Measurements from ENCODE around the gene HEMGN. TPM values are rescaled to one million over a fixed set of nuclear protein-coding genes. Genes with fewer than 3 reads are reported as not detected.

The HEMGN gene
- total and polyA plus RNA-seq, 2 of the 4 experiments (the other 2 are of a cell fraction), result not detected

- Histone ChIP-seq H3K4me1 (ENCODE audit: control insufficient read depth, insufficient read depth, low read length) (no peaks in the 10 kb centered on the region), H4K20me1 (ENCODE audit: insufficient read depth, low read length) (no peaks in the 10 kb centered on the region), H3K14ac (replicated peaks; ENCODE audit: low read depth, low read length) (no peak overlapping the region), H3K4me2 (ENCODE audit: low read depth, low read length) (no peak overlapping the region), H3K9ac (ENCODE audit: low read depth, low read length) (no peak overlapping the region), H4K91ac (ENCODE audit: insufficient read depth, low read depth, low read length) (no peak overlapping the region), H3K9me1 (ENCODE audit: insufficient read depth, low read length) (no peaks in the 10 kb centered on the region), H3K4ac (ENCODE audit: low read depth, low read length) (no peak overlapping the region), H2AFZ (replicated peaks; ENCODE audit: low read length, poor library complexity) (no peak overlapping the region), H4K8ac (ENCODE audit: low read depth in 2 of 2, low read length in 2 of 2) (no peak overlapping the region), H3K4me3 (ENCODE audit: insufficient read depth, low read depth, low read length) (no peak overlapping the region), H2AK5ac (ENCODE audit: low read depth, low read length) (no peak overlapping the region), H3K18ac (ENCODE audit: low read depth, low read length) (no peak overlapping the region), H3K9me3 (ENCODE audit: control insufficient read depth, insufficient read depth, low read length) (0 out of 2 replicates have a peak, but pooled peaks cover 4% of the 10 kb centered on the region), H2BK15ac (ENCODE audit: low read depth, low read length) (no peak overlapping the region), H4K5ac (ENCODE audit: low read depth, low read length) (no peak overlapping the region), H3K27ac (ENCODE audit: insufficient read depth, low read length) (no peak overlapping the region), H3K56ac (ENCODE audit: extremely low read depth, insufficient read depth, low read length) (no peak overlapping the region), H3K23ac (ENCODE audit: low read depth, low read length) (no peak overlapping the region), H2AK9ac (replicated peaks; ENCODE audit: low read depth, low read length, poor library complexity) (no peak overlapping the region), H3K79me1 (ENCODE audit: low read depth in 1 of 2, low read length in 2 of 2) (no peaks in the 10 kb centered on the region), H2BK20ac (ENCODE audit: low read depth, low read length) (no peak overlapping the region), H3K36me3 (ENCODE audit: control insufficient read depth, insufficient read depth, low read length) (no peaks in the 10 kb centered on the region), H3K27me3 (ENCODE audit: control insufficient read depth, insufficient read depth, low read length) (peaks cover 26% of the 10 kb centered on the region), H2BK5ac (ENCODE audit: low read depth, low read length, poor library complexity, severe bottlenecking) (no peak overlapping the region), H2BK120ac (ENCODE audit: low read depth, low read length) (no peak overlapping the region)
- POLR2A ChIA-PET (ENCODE audit: unreplicated experiment), result no interaction called here
- in situ Hi-C loops (cut with MboI; ENCODE audit: low sequenced_read_pairs), result no loop called here
- WGBS, 2 experiments (ENCODE audit: extremely low coverage in 2 of 2, insufficient read length in 1 of 2), result no CpG with 5 or more reads among the region's 7 CpGs
- intact Hi-C loops (cut with micrococcal nuclease), result loop anchor here (5.0 kb wide), 1 partner anchor 33 kb away; the partner anchor contains the start of gene HEMGN
- TF ChIP-seq MAFK (IDR thresholded peaks at IDR 0.05; ENCODE audit: low read depth, low read length) (no peak), RFX5 (IDR thresholded peaks at IDR 0.05; ENCODE audit: low read depth, low read length) (no peak), MXI1 (IDR thresholded peaks at IDR 0.05; ENCODE audit: borderline replicate concordance, low read depth, low read length) (no peak), CEBPB (IDR thresholded peaks at IDR 0.05; ENCODE audit: low read depth, low read length) (no peak), RCOR1 (IDR thresholded peaks at IDR 0.05; ENCODE audit: insufficient replicate concordance, low read length) (no peak), CTCF (conservative IDR thresholded peaks at IDR 0.05; ENCODE audit: low read depth, low read length) (no peak), POLR2A (IDR thresholded peaks at IDR 0.05; ENCODE audit: low read depth, low read length) (no peak), USF2 (IDR thresholded peaks at IDR 0.05; ENCODE audit: low read depth, low read length) (no peak), FOS (IDR thresholded peaks at IDR 0.05; ENCODE audit: low read depth, low read length) (no peak), BHLHE40 (IDR thresholded peaks at IDR 0.05; ENCODE audit: low read depth, low read length) (no peak), ELK1 (IDR thresholded peaks at IDR 0.05; ENCODE audit: borderline replicate concordance, low read depth, low read length) (no peak), NFE2L2 (IDR thresholded peaks at IDR 0.05; ENCODE audit: low read depth, low read length) (no peak), CHD1 (IDR thresholded peaks at IDR 0.05; ENCODE audit: low read depth, low read length) (no peak), RAD21 (IDR thresholded peaks at IDR 0.05; ENCODE audit: low read length) (no peak)
- dilution Hi-C loops (cut with HindIII; ENCODE audit: low sequenced_read_pairs, unreplicated experiment), result no loop called here
- no TSS peak for BruUV-seq (replicated peaks)
- CTCF ChIA-PET, result no interaction called here
- no peak for ATAC-seq (ENCODE audit: low read depth)
- no peak for DNase-seq
Observed at GRCh38 chr9:97970165-97970564, 32.2 kb upstream of the HEMGN start.
